Measurements from ENCODE around the gene TNS2. TPM values are rescaled to one million over a fixed set of nuclear protein-coding genes. Genes with fewer than 3 reads are reported as not detected.

Gene TNS2
- total and polyA plus RNA-seq, 2 of the 13 experiments (the other 11 are each of a cell fraction or from before 2014, with no cell fraction given) = 8.9 to 20.4 TPM

DNA sequence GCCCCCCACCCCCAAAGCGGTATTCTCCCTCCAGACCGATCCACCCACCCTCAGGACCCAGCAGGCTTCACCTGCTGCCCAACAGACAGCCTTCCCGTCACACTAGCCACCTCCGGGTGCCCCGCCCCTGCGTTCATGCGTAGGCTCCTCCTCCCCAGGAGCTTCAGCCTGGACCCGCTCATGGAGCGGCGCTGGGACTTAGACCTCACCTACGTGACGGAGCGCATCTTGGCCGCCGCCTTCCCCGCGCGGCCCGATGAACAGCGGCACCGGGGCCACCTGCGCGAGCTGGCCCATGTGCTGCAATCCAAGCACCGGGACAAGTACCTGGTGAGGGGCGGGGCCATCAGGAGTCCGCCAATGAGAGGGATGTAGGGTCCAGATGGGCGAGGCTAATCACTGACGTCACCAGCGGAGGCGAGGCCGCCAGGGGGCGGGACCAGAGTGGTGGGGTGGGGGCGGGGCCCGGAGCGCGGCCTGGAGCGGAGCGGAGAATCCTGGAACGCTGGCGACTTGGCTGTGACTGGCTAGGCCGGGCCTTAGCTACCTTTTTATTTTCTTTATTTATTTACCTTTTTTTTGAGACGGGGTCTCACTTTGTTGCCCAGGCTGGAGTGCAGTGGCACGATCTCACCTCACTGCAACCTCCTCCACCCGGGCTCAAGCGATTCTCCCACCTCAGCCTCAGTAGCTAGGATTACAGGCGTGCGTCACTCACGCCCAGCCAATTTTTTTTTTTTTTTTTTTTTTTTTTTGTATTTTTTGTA lies 4.4 kb downstream of the TNS2 start (continued):
- TF ChIP-seq, protein P1, sequence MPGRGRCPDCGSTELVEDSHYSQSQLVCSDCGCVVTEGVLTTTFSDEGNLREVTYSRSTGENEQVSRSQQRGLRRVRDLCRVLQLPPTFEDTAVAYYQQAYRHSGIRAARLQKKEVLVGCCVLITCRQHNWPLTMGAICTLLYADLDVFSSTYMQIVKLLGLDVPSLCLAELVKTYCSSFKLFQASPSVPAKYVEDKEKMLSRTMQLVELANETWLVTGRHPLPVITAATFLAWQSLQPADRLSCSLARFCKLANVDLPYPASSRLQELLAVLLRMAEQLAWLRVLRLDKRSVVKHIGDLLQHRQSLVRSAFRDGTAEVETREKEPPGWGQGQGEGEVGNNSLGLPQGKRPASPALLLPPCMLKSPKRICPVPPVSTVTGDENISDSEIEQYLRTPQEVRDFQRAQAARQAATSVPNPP (CRISPR knock-in tag; IDR thresholded peaks at IDR 0.05) = no peak
- TF ChIP-seq ZNF451 (CRISPR knock-in tag; IDR thresholded peaks at IDR 0.05) = no peak
- no peak for TF ChIP-seq CBFB (CRISPR knock-in tag; IDR thresholded peaks at IDR 0.05)
- no peak for TF ChIP-seq TARDBP (CRISPR knock-in tag; IDR thresholded peaks at IDR 0.05)
- TF ChIP-seq SP5 (CRISPR knock-in tag; IDR thresholded peaks at IDR 0.05; ENCODE audit: borderline replicate concordance, low read depth) = no peak
- TF ChIP-seq SAP130 (CRISPR knock-in tag; IDR thresholded peaks at IDR 0.05; ENCODE audit: low read depth) = peak; percentile 77
- no peak for TF ChIP-seq ZNF382 (CRISPR knock-in tag; IDR thresholded peaks at IDR 0.05; ENCODE audit: borderline replicate concordance)
- no peak for TF ChIP-seq ZBTB26 (CRISPR knock-in tag; IDR thresholded peaks at IDR 0.05; ENCODE audit: borderline replicate concordance)
- TF ChIP-seq, protein P2, sequence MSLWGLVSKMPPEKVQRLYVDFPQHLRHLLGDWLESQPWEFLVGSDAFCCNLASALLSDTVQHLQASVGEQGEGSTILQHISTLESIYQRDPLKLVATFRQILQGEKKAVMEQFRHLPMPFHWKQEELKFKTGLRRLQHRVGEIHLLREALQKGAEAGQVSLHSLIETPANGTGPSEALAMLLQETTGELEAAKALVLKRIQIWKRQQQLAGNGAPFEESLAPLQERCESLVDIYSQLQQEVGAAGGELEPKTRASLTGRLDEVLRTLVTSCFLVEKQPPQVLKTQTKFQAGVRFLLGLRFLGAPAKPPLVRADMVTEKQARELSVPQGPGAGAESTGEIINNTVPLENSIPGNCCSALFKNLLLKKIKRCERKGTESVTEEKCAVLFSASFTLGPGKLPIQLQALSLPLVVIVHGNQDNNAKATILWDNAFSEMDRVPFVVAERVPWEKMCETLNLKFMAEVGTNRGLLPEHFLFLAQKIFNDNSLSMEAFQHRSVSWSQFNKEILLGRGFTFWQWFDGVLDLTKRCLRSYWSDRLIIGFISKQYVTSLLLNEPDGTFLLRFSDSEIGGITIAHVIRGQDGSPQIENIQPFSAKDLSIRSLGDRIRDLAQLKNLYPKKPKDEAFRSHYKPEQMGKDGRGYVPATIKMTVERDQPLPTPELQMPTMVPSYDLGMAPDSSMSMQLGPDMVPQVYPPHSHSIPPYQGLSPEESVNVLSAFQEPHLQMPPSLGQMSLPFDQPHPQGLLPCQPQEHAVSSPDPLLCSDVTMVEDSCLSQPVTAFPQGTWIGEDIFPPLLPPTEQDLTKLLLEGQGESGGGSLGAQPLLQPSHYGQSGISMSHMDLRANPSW (CRISPR knock-in tag; IDR thresholded peaks at IDR 0.05; ENCODE audit: borderline replicate concordance) = no peak
- no peak for TF ChIP-seq RNF2 (conservative IDR thresholded peaks at IDR 0.05; ENCODE audit: low read depth)
- TF ChIP-seq KLF16 (CRISPR knock-in tag; IDR thresholded peaks at IDR 0.05) = no peak
- no peak for TF ChIP-seq CCAR2 (optimal IDR thresholded peaks at IDR 0.05; ENCODE audit: low read depth, low read length)
- TF ChIP-seq ZKSCAN8 (CRISPR knock-in tag; IDR thresholded peaks at IDR 0.05; ENCODE audit: borderline replicate concordance) = no peak
- TF ChIP-seq NFYB (CRISPR knock-in tag; IDR thresholded peaks at IDR 0.05) = peak; percentile 44; the same call in 1 of the 2 replicates
- no peak for TF ChIP-seq ZBED4 (CRISPR knock-in tag; IDR thresholded peaks at IDR 0.05; ENCODE audit: borderline replicate concordance)
- peak; percentile 85 for TF ChIP-seq RBFOX2 (IDR thresholded peaks at IDR 0.05; ENCODE audit: low read depth, low read length)
- no peak for TF ChIP-seq IKZF1 (IDR thresholded peaks at IDR 0.05)
- no peak for TF ChIP-seq ZNF292 (CRISPR knock-in tag; IDR thresholded peaks at IDR 0.05; ENCODE audit: borderline replicate concordance, low read depth)
- no peak for TF ChIP-seq HHEX (CRISPR knock-in tag; IDR thresholded peaks at IDR 0.05)
- no peak for TF ChIP-seq ZNF605 (CRISPR knock-in tag; IDR thresholded peaks at IDR 0.05)

All from HepG2 (cell line).